ENCODE results near the gene CTSW.

Gene CTSW

DNA sequence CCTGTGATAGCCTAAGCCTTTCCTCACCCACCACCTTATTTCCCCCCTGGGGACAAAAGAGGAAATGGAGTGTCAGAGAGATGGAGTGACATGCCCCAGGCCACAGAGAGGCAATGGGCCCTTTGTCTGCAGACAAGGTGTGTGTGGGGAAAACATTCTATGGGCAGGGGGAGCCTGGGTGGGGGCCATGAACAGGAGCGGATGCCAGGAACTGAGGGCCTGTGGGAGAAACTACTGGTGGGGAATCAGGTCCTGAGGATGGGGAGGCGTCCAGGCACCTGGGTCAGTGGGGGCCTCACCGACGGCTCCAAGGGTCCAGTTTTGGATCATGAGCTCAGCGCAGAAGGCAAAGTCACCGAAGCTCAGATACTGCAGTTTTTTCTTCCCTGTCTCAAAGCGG is 5.6 kb downstream of the CTSW start:
- ATAC-seq = no peak
- TF ChIP-seq ZNF8 (CRISPR knock-in tag; IDR thresholded peaks at IDR 0.05) (no peak), ZNF70 (CRISPR knock-in tag; IDR thresholded peaks at IDR 0.05) (no peak), GLIS3 (CRISPR knock-in tag; IDR thresholded peaks at IDR 0.05) (no peak), OSR1 (CRISPR knock-in tag; IDR thresholded peaks at IDR 0.05) (no peak), PPARA (CRISPR knock-in tag; IDR thresholded peaks at IDR 0.05; ENCODE audit: borderline replicate concordance) (no peak), ZFP3 (CRISPR knock-in tag; IDR thresholded peaks at IDR 0.05) (no peak), ZNF565 (CRISPR knock-in tag; conservative IDR thresholded peaks at IDR 0.05; ENCODE audit: low read depth) (no peak), CSDC2 (CRISPR knock-in tag; IDR thresholded peaks at IDR 0.05) (no peak), SNAI2 (CRISPR knock-in tag; IDR thresholded peaks at IDR 0.05) (no peak), ISL1 (CRISPR knock-in tag; IDR thresholded peaks at IDR 0.05) (no peak), ESRRG (CRISPR knock-in tag; IDR thresholded peaks at IDR 0.05) (no peak), ARNTL (CRISPR knock-in tag; IDR thresholded peaks at IDR 0.05; ENCODE audit: borderline replicate concordance, low read depth) (no peak), BACH2 (CRISPR knock-in tag; IDR thresholded peaks at IDR 0.05; ENCODE audit: borderline replicate concordance) (no peak), ZFP30 (CRISPR knock-in tag; IDR thresholded peaks at IDR 0.05) (no peak)
- TF ChIP-seq, protein P1, sequence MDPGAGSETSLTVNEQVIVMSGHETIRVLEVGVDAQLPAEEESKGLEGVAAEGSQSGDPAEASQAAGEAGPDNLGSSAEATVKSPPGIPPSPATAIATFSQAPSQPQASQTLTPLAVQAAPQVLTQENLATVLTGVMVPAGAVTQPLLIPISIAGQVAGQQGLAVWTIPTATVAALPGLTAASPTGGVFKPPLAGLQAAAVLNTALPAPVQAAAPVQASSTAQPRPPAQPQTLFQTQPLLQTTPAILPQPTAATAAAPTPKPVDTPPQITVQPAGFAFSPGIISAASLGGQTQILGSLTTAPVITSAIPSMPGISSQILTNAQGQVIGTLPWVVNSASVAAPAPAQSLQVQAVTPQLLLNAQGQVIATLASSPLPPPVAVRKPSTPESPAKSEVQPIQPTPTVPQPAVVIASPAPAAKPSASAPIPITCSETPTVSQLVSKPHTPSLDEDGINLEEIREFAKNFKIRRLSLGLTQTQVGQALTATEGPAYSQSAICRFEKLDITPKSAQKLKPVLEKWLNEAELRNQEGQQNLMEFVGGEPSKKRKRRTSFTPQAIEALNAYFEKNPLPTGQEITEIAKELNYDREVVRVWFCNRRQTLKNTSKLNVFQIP (CRISPR knock-in tag; IDR thresholded peaks at IDR 0.05; ENCODE audit: borderline replicate concordance, low read depth) = no peak
- TF ChIP-seq, protein P2, sequence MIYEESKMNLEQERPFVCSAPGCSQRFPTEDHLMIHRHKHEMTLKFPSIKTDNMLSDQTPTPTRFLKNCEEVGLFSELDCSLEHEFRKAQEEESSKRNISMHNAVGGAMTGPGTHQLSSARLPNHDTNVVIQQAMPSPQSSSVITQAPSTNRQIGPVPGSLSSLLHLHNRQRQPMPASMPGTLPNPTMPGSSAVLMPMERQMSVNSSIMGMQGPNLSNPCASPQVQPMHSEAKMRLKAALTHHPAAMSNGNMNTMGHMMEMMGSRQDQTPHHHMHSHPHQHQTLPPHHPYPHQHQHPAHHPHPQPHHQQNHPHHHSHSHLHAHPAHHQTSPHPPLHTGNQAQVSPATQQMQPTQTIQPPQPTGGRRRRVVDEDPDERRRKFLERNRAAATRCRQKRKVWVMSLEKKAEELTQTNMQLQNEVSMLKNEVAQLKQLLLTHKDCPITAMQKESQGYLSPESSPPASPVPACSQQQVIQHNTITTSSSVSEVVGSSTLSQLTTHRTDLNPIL (CRISPR knock-in tag; IDR thresholded peaks at IDR 0.05; ENCODE audit: low read depth) = no peak
- TF ChIP-seq, protein P3, sequence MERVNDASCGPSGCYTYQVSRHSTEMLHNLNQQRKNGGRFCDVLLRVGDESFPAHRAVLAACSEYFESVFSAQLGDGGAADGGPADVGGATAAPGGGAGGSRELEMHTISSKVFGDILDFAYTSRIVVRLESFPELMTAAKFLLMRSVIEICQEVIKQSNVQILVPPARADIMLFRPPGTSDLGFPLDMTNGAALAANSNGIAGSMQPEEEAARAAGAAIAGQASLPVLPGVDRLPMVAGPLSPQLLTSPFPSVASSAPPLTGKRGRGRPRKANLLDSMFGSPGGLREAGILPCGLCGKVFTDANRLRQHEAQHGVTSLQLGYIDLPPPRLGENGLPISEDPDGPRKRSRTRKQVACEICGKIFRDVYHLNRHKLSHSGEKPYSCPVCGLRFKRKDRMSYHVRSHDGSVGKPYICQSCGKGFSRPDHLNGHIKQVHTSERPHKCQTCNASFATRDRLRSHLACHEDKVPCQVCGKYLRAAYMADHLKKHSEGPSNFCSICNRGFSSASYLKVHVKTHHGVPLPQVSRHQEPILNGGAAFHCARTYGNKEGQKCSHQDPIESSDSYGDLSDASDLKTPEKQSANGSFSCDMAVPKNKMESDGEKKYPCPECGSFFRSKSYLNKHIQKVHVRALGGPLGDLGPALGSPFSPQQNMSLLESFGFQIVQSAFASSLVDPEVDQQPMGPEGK (CRISPR knock-in tag; IDR thresholded peaks at IDR 0.05; ENCODE audit: borderline replicate concordance) = no peak
- TF ChIP-seq, protein P4, sequence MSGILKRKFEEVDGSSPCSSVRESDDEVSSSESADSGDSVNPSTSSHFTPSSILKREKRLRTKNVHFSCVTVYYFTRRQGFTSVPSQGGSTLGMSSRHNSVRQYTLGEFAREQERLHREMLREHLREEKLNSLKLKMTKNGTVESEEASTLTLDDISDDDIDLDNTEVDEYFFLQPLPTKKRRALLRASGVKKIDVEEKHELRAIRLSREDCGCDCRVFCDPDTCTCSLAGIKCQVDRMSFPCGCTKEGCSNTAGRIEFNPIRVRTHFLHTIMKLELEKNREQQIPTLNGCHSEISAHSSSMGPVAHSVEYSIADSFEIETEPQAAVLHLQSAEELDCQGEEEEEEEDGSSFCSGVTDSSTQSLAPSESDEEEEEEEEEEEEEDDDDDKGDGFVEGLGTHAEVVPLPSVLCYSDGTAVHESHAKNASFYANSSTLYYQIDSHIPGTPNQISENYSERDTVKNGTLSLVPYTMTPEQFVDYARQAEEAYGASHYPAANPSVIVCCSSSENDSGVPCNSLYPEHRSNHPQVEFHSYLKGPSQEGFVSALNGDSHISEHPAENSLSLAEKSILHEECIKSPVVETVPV (CRISPR knock-in tag; IDR thresholded peaks at IDR 0.05) = no peak

DNA sequence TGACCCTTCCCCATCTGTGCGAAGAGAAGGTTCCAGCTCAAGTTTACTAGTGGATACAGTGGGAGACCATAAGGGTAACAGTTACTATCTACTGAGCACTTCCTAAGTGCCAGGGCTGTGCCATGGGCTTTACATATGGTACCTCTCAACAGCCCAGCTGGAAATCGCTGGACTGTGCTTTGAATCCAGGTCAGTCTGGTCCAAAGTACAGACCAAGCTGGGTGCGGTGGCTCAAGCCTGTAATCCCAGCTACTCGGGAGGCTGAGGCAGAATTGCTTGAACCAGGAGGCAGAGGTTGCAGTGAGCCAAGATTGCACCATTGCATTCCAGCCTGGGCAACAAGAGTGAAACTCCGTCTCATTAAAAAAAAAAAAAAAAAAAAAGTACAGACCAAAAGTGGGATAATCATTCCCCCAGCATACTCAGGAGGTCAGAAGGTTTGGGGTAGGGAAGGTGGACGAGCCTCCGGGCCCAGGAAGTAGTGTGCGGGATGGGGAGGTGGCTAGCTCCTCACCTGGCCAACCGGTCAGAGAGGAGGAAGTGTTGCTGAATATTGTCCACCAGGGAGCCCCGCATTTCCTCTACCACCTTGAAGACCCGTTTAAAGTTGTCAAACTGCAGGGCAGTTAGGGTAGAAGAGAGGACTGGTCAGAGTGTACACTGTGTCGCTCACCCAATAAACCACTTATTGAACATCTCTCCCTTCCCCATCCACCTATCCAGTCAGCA is 6.3 kb downstream of the CTSW start:
- no peak for ATAC-seq
- TF ChIP-seq ZC3H10 (CRISPR knock-in tag; IDR thresholded peaks at IDR 0.05) (no peak), BACH2 (CRISPR knock-in tag; IDR thresholded peaks at IDR 0.05; ENCODE audit: borderline replicate concordance) (no peak), ZNF70 (CRISPR knock-in tag; IDR thresholded peaks at IDR 0.05) (no peak), ZFP30 (CRISPR knock-in tag; IDR thresholded peaks at IDR 0.05) (no peak), ZNF8 (CRISPR knock-in tag; IDR thresholded peaks at IDR 0.05) (no peak), ARNTL (CRISPR knock-in tag; IDR thresholded peaks at IDR 0.05; ENCODE audit: borderline replicate concordance, low read depth) (no peak), PPARA (CRISPR knock-in tag; IDR thresholded peaks at IDR 0.05; ENCODE audit: borderline replicate concordance) (no peak), ZFP3 (CRISPR knock-in tag; IDR thresholded peaks at IDR 0.05) (no peak)
- TF ChIP-seq, protein P4 (CRISPR knock-in tag; IDR thresholded peaks at IDR 0.05) = no peak
- TF ChIP-seq, protein P3 (CRISPR knock-in tag; IDR thresholded peaks at IDR 0.05; ENCODE audit: borderline replicate concordance) = no peak
- TF ChIP-seq, protein P5, sequence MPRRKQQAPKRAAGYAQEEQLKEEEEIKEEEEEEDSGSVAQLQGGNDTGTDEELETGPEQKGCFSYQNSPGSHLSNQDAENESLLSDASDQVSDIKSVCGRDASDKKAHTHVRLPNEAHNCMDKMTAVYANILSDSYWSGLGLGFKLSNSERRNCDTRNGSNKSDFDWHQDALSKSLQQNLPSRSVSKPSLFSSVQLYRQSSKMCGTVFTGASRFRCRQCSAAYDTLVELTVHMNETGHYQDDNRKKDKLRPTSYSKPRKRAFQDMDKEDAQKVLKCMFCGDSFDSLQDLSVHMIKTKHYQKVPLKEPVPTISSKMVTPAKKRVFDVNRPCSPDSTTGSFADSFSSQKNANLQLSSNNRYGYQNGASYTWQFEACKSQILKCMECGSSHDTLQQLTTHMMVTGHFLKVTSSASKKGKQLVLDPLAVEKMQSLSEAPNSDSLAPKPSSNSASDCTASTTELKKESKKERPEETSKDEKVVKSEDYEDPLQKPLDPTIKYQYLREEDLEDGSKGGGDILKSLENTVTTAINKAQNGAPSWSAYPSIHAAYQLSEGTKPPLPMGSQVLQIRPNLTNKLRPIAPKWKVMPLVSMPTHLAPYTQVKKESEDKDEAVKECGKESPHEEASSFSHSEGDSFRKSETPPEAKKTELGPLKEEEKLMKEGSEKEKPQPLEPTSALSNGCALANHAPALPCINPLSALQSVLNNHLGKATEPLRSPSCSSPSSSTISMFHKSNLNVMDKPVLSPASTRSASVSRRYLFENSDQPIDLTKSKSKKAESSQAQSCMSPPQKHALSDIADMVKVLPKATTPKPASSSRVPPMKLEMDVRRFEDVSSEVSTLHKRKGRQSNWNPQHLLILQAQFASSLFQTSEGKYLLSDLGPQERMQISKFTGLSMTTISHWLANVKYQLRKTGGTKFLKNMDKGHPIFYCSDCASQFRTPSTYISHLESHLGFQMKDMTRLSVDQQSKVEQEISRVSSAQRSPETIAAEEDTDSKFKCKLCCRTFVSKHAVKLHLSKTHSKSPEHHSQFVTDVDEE (CRISPR knock-in tag; IDR thresholded peaks at IDR 0.05) = no peak

All from SK-N-SH treated with all-trans-retinoic acid at 6 μM for 48 hours (cell line).